GM19324 (cell line): ENCODE results near the gene WFDC11.
"Not testable (repeated sequence)": the region's sequence is repeated elsewhere in the genome, so short reads cannot be mapped to it uniquely, and the experiment has no call there.

ENCODE experiments used
- ATAC-seq: cut with Tn5 transposase; IDR thresholded peaks from one replicate; pipeline ENCODE4 v1.9.1; 2021; ENCODE audit warnings: mild to moderate bottlenecking, moderate library complexity; ENCODE audit not compliant: unreplicated experiment, low FRiP score

WFDC11 gene

DNA sequence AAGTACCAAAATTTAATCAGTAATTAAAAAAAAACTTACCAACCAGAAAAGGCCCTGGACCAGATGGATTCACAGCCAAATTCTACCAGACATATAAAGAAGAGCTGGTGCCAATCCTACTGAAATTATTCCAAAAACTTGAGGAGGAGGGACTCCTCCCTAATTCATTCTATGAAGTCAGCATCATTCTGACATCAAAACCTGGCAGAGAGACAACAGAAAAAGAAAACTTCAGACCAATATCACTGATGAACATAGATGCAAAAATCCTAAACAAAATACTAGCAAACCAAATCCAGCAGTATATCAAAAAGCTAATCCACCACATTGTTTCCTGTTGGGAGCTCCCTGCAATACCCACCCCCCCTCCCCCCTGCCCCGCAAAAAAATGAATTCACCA, at the start of gene WFDC11:
TSS of gene WFDC11 (minus strand) at position 101 of the 400 bp plus-strand sequence. CDS start 19,639 bp downstream, outside the sequence.
- no peak for ATAC-seq

DNA sequence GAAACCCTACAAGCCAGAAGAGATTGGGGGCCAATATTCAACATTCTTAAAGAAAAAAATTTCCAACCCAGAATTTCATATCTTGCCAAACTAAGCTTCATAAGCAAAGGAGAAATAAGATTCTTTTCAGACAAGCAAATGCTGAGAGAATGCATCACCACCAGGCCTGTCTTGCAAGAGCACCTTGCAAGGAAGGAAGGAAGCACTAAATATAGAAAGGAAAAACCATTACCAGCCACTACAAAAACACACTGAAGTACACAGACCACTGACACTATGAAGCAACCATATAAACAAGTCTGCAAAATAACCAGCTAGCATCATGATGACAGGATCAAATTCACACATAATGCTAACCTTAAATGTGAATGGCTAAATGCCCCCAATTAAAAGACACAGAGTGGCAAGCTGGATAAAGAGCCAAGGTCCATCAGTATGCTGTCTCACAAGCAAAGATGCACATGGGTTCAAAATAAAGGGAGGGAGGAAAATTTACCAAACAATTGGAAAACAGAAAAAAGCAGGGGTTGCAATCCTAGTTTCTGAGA, 46.2 kb upstream of the WFDC11 start:
- not testable (repeated sequence) for ATAC-seq

DNA sequence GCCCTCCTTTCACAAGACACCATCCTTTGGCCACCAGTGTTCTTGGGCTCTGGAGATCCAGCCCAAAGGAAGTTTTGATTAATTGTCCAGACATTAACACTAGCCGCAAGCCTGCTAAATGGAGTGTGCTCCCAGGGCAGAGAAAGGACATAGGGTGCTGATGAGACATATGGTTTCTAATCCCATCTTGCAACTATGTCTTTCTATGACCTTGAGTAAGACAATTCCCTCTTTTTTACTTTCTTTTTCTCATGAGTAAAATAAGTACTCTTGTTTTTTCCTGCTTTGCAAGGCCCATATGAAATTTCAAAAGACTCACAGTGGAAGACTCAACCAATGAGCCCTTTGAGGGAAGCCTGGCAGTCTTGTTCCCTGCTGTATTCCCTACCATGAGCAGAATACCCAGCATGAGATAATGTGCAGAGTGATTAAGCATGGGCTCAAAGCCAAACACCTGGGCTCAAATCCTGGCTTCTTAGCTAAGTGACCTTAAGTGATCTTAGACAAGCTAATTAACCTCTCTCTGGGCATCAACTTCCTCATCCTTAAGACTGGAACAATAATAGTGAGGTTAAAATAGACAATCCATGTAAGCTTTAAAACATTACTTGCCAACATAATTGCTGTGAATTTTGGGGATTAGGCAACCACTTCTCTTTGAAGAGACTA, 35.1 kb upstream of the WFDC11 start, which contains the start of gene WFDC10B:
TSS of gene WFDC10B (minus strand) at position 51 of the 669 bp plus-strand sequence. CDS start 19,027 bp downstream, outside the sequence.
- ATAC-seq = no peak

DNA sequence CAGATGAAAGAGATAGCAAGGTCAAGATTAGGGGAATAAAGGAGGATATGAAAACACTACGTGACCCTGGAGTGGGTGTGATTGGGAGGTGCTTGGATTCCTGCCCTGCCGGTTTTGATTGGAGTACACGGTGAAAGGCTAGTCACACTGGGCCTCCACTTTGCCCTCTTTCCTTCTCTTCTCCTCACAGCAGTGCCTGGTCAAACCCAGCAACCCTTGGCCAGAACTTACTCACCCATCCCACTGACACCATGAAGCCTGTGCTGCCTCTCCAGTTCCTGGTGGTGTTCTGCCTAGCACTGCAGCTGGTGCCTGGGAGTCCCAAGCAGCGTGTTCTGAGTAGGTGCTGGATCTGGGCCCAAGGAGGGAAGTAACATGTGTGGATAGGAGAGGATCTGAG, 31.8 kb upstream of the WFDC11 start, which contains the start of gene WFDC13:
TSS of gene WFDC13 (plus strand) at position 166 of the 400 bp plus-strand sequence. CDS start at position 252, 86 bp downstream.
- no peak for ATAC-seq

DNA sequence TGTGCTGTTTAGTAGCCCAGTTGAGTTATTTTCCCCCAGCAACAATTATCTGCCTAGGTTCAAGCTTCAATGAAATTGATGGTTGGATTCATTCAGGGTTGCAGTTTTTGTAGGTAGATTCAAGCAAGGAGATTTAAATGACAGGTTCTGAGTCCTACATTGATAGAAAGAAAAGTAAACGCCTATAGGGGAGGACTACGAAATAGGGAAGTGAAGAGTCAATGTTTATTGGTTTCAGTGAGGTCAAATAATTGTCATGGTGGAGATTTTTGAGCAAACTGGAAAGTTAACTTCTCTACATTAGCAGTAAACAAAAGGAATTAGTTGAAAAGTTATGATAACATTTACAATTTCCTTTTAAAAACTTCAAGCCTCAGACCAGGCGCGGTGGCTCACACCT, 31.1 kb upstream of the WFDC11 start:
- ATAC-seq = no peak

DNA sequence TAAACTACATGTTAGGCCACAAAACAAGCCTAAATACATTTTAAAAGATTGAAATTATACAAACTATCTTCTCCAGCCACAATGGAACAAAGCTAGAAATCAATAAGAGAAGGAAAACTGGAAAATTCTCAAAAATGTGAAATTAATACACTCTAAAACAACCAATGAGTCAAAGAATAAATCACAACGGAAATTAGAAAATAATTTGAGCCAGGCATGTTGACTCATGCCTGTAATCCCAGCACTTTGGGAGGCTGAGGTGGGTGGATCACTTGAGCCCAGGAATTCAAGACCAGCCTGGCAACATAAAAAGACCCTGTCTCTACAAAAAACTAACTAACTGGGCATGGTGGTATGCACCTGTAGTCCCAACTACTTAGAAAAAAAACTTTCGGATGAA, 25.5 kb upstream of the WFDC11 start:
- no peak for ATAC-seq

DNA sequence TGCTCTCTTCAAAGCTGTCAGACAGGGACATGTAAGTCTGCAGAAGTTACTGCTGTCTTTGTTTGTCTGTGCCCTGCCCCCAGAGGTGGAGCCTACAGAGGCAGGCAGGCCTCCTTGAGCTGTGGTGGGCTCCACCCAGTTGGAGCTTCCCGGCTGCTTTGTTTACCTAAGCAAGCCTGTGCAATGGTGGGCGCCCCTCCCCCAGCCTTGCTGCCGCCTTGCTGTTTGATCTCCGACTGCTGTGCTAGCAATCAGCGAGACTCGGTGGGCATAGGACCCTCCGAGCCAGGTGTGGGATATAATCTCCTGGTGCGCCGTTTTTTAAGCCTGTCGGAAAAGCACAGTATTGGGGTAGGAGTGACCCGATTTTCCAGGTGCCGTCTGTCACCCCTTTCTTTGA, 23.3 kb upstream of the WFDC11 start:
- not testable (repeated sequence) for ATAC-seq

DNA sequence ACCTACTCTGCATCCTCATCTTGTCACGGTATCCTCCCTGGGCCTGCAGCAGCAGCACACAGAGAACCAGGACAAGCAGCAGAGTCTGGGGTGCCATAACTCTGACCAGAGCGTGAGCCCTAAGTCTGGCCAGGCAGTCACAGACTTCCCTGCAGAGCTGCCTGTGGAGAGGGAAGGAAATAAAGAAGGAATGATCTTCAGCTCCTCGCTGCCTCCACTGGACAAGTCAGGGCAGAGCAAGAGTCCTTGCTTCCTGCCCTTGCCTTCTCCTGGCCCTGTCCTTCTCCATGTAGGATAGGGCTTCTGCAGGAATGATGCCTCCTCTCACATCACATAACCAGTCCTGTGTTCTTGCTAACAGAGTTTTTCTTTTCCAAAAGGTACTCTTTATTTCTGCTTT, 15.9 kb upstream of the WFDC11 start:
- ATAC-seq = no peak

DNA sequence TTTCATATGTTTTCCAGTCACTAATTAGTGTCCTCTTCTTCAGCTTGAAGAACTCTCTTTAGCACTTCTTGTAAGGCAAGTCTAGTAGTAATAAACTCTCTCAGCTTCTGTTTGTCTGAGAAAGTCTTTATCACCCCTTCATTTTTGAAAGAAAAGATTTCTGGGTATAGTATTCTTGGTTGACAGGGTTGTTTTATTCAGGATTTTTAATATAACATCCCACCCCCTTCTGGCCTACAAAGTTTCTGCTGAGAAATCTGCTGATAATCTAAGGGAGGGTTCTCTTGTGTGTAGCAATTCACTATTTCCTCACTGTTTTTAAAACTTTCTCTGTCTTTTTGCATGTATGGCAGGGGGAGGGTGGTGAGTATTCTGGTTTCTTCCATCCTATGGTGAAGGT, 9.6 kb upstream of the WFDC11 start:
- no peak for ATAC-seq

DNA sequence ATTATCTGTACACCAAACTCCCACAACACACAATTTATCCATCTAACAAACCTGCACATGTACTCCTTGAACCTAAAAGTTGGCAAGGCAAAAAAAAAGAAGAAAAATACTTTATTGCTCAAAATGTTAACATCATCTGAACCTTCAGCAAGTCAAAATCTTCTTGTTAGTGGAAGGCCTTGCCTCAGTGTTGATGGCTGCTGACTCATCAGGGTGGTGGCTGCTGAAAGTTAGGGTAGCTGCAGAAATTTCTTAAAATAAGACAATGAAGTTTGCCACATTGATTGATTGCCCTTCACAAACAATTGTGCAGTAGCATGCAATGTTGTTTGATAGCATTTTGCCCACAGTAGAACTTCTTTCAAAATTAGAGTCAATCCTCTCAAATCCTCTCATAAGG, 2.7 kb upstream of the WFDC11 start:
- no peak for ATAC-seq

DNA sequence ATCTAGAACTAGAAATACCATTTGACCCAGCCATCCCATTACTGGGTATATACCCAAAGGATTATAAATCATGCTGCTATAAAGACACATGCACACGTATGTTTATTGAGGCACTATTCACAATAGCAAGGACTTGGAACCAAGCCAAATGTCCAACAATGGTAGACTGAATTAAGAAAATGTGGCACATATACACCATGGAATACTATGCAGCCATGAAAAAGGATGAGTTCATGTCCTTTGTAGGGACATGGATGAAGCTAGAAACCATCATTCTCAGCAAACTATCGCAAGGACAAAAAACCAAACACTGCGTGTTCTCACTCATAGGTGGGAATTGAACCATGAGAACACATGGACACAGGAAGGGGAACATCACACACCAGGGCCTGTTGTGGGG, 13.0 kb downstream of the WFDC11 start:
- ATAC-seq = not testable (repeated sequence)

DNA sequence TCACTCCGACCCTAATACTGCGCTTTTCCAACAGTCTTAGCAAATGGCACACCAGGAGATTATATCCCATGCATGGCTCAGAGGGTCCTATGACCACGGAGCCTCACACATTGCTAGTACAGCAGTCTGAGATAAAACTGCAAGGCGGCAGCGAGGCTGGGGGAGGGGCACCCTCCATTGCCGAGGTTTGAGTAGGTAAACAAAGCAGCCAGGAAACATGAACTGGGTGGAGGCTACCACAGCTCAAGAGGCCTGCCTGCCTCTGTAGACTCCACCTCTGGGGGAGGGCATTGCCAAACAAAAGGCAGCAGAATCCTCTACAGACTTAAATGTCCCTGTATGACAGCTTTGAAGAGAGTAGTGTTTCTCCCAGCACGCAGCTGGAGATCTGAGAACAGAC, 18.3 kb downstream of the WFDC11 start:
- not testable (repeated sequence) for ATAC-seq

DNA sequence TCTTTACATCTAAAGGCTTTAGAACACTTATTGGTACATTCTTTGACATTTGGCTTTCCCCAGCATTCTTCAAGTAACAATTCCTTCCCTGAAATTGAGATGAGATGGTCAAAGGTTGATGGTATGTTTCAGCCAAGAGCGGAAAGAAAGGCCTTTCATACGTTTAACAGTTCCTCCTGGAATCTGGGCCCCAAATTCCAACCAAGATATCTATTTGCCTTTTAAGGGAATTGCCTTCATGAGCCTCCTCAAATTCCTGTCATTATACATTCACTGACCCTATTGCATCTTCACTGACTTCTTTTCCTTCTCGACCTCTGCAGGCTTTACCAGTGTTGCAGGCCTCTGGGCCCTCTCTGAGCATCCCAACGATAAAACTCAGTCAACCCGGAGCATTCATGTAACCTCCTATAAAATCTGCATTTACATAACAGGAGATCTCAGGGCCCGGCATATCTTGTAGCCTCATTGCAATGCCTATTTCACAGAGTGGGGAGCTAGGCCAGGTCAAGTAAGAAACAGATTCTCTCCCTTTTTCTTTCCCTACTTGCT, 20.7 kb downstream of the WFDC11 start:
- no peak for ATAC-seq

DNA sequence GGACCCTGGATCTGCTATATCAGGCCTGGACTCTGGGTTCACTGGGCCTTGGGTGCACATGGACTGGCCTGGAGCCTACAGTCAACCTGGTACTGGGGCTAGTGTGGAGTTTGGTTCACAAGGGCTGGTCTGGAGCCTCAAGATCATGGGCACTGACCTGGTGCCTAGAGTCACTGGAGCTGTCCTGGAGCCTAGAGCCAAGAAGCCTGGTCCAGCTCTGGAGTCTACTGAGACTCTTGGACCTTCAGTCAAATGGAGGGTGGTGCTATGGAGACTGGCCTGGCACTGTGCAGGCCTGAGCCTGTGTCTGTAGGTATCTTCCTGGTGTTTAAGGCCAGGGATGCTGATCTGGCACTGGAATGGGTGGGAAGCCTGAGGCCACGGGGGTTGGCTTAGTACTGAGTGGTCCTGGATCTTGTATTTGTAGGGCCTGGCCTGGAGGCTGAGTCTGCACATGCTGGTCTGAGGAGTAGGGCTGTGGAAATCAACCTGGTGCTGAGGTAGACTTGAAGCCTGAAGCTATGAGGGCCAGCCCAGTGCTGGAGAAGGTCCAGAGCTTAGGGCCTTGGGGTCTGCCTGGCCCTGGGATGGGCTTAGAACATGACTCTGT, 22.5 kb downstream of the WFDC11 start:
- no peak for ATAC-seq

DNA sequence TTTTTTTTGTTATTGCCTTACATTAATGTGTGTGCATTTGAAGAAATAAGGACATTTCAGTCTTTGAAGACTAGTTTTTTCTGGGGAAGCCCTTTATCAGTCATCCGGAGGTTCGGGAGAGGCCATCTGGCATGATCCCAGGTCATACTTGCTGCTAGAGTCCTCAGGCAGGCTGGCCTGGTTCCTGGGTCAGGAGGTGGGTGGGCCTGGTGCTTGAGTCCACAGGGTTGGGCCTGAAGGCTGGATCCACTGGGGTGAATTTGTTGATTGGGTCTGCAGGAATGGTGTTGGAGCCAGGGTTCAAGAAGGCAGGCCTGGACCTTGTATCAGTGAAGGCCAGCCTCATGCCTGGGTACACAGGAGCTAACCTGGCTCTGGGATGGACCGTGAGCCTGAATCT, 23.2 kb downstream of the WFDC11 start:
- ATAC-seq = no peak

DNA sequence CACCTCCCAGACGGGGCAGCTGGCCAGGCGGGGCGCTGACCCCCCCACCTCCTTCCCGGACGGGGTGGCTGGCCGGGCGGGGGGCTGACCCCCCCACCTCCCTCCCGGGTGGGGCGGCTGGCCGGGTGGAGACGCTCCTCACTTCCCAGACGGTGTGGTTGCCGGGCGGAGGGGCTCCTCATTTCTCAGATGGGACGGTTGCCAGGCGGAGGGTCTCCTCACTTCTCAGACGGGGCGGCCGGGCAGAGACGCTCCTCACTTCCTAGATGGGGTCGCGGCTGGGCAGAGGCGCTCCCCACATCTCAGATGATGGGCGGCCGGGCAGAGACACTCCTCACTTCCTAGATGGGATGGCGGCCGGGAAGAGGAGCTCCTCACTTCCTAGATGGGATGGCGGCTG, 24.2 kb downstream of the WFDC11 start:
- not testable (repeated sequence) for ATAC-seq

DNA sequence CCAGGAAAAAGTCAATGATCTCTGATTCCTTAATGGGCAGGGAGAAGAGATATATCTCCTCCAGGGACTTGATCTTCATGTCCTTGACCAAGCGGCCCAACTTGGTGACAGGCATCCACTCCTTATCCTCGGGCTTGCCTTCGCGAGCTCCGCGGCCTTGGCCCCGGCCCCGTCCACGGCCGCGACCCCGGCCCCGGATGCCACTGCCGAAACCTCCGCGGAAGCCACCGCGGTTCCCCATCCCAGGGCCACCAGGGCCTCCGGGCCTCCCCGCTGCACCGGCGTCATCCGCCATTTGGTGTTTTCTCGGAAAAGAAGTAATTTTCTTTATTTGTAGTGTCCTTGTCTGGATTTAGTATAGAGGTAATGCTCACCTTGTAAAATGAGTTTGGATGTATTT, 29.0 kb downstream of the WFDC11 start:
- not testable (repeated sequence) for ATAC-seq

DNA sequence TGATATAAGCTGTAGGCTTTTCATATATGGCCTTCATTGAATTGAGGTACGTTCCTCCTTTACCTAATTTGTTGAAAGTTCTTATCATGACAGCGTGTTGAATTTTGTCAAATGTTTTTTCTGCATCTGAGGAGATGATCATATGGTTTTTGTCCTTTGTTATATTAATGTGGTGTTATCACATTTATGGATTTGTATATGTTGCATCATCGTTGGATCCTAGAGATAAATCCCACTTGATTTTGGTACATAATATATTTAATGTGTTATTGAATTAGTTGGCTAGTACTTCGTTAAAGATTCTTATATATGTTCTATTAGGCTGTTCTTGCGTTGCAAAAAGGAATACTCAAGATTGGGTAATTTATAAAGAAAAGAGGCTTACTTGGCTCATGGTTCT, 30.4 kb downstream of the WFDC11 start:
- no peak for ATAC-seq

DNA sequence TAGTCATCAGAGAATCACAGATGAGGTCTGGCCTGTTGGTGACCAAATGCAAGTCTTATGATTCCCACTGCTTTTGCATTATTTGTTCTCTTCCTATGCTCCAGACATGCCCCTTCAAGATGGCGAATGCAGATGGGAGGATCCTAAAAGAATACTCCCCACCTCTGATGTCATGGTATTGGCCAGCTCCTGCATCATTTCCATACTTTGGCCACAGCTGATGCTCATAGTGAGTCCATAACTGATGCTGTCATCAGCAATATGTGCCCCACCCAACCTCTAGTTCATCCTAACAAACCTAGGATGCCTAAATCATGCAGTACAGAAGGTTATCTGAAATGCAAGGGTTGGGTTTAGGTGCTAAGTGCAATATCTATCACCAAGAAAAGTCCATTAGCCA, 33.5 kb downstream of the WFDC11 start:
- no peak for ATAC-seq

DNA sequence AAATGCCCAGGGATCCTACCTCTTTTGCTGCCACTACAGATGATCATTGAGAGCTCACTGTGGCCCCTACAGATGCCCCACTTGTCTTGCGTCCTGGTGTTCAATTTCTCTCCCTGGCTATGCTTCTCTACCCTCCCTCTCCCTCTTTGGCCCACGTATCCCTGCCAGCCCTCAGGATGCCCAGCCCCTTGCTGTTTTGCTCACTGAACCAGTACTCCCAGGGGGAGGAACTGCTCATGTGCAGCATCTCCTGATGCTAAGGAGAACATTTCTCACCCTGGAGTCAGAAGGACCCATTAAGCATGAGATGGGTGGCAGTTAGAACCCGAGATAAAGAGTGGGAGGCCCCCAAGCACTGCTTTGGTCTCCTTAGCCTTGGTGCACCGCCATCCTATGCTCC, 38.9 kb downstream of the WFDC11 start, which contains the start of gene WFDC9:
TSS of gene WFDC9 (minus strand) at position 101 of the 400 bp plus-strand sequence. CDS start 21,103 bp downstream, outside the sequence.
- ATAC-seq = no peak

DNA sequence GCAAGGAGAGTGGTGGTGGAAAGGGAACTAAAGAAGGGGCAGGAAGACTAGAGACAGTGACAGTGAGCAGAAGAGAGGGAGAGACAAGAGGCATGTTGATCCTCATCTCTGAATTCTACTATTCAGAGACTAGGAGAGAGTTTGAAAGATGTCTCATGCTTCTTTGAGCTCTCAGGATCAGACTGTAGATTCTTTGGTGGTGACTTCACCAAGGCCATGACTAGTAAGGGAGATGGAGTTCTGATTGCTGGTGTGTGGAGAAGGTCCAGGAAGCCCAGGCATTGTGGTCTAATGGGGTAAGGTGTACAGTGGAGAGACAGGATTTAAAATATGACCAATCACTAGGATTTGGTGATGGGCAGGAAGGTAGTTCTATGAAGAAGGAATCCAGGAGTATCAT, 39.7 kb downstream of the WFDC11 start:
- no peak for ATAC-seq
